DMS153 treated with DMSO at 0.1 percent for 48 hours (cell line): ENCODE measurements around the gene MRPL32.
A peak's percentile ranks its signal among the peaks of the same experiment; 100 is the strongest.
"Not testable (repeated sequence)": the region's sequence is repeated elsewhere in the genome, so short reads cannot be mapped to it uniquely, and the experiment has no call there.

ENCODE experiments used
- DNase-seq: peaks from one replicate; lab custom pipeline; 2025; ENCODE audit not compliant: unreplicated experiment; lab: John Stamatoyannopoulos, UW

Gene MRPL32

DNA sequence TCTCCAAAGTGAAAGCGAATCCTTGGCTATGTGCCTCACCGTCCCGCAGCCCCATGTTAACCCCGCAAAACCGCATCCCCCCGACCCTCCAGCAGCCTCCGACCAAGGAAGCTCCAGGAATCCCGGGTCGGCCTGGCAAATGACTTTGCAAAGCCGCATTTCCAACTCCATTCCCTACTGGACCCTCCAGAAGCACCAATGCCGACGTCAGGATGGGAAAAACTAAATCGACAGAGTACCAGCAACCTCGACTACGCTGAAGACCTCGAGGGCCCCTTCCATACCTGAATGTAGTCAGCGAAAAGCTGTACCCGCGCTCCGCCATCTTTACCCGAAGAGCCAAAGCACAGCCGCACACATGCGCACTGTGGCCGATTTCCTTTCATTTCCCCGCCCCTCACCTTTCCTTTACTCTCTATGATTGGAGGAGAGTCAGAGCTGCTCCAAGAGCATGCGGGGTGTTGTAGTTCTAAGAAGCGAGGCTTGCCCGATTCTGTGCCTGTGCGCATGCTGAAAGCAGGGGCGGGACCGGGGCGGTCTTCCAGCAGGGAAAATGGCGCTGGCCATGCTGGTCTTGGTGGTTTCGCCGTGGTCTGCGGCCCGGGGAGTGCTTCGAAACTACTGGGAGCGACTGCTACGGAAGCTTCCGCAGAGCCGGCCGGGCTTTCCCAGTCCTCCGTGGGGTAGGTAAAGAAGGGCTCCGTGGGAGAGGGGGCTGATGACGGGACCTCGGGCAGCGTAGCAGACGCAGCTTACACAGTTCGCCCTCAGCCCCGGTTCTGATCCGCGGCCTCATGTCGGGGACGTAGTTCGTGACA, at the start of gene MRPL32, which contains the start of gene PSMA2:
TSS of gene MRPL32 (plus strand) at position 543 of the 818 bp plus-strand sequence. CDS start at position 554, 11 bp downstream.
TSS of gene PSMA2 (minus strand) at position 341 of the 818 bp plus-strand sequence. CDS start at position 325, 16 bp downstream.
- peak; percentile 99 for DNase-seq

DNA sequence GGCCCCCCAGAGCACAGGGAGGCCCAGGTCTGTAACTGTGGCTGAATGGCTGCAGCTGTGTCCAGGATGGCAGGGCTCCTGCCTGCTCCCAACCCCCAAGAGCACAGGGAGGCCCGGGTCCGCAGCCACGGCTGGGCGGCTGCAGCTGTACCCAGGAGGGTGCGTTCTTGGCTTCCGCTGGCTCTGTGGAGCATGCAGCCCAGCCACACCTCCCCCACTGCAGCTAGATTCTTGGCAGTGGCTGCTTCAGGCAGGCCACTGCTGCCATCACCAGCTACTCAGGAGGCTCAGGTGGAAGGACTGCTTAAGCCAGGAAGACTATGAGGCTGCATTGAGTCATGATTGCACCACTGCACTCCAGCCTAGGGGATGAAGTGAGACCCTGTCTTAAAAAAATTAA, 48.2 kb upstream of the MRPL32 start:
- no peak for DNase-seq

DNA sequence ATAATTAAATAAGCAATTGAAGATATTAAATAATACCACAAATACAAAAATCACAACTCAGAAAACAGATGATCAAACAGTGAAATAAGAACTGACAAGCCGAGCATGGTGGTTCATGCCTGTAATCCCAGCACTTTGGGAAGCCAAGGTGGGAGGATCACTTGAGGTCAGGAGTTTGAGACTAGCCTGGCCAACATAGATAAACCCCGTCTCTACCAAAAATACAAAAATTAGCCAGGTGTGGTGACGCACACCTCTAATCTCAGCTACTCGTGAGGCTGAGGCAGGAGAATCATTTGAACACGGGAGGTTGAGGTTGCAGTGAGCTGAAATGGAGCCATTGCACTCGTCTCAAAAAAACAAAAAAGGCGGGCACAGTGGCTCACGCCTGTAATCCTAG, 47.0 kb upstream of the MRPL32 start:
- DNase-seq = not testable (repeated sequence)

DNA sequence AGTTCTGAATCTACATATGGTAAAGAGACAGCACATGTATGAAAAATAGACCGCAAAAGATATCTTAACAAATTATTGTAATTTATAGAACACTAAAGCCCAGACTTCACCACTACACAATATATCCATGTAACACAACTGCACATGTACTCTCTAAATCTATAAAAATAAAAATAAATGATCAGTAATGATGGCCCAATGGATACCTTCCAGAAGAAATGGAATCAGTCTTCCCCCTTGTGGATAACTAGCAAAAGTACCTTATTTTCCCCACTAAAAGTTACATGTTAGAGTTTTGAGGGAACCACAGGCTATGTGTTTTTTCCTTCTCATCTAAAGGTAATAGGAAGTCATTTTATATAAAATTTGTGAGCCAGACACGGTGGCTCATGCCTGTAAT, 46.0 kb upstream of the MRPL32 start:
- DNase-seq = no peak

DNA sequence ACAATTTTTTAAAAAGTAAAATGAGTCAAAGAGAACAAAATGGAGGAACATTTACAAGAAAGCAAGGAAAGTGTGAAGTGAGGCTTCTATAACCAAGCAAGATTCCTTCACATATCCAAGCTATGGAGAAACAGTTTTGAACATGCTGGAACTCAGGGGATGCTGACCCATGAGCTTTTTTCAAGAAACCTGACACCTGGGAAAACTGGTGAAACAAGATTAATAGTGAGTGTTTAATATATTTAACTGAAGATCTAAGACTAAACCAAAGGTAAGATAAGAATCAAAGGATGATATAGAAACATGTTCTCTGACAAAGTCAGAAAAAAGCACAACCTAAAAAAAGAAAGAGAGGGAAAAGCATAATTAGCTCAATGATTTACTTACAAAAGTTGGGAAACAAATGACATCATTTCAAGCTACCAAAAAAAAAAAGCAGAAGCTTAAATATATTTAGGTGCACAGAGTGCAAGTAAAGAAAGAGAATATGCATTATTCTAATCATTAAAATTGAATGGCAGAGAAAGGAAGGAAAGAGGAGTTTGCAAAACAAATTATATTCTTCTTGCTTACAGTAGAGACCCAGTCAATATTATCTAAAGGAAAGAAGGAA, 45.2 kb upstream of the MRPL32 start:
- DNase-seq = no peak

DNA sequence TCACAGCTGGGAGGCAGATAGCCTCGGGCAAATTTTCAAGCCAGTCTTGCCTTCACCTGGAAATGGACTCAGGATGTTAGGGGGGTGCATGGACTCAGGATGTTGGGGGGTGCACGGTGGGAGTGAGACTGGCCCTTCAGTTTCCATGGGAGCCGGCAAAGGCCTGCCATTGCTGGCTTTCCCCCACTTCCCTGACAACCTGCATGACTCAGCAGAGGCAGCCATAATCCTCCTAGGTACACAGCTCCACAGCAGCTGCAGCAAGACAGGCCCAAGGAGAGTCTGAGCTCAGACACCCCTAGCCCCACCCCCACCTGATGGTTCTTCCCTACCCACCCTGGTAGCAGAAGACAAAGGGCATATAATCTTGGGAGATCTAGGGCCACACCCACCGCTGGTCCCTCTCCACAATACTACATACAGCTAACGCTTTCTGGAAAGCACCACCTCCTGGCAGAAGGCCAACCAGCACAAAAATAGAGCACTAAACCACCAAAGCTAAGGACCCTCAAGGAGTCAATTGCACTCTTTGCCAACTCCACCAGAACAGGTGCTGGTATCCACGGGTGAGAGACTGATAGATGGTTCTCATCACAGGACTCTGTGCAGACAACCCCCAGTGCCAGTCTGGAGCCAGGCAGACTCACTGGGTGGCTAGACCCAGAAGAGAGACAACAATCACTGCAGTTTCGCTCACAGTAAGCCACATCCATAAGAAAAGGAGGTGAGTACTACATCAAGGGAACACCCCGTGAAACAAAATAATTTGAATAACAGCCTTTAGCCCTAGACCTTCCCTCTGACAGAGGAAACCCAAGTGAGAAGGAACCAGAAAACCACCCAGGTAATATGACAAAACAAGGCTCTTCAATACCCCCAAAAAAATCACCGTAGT, 38.6 kb upstream of the MRPL32 start:
- no peak for DNase-seq

DNA sequence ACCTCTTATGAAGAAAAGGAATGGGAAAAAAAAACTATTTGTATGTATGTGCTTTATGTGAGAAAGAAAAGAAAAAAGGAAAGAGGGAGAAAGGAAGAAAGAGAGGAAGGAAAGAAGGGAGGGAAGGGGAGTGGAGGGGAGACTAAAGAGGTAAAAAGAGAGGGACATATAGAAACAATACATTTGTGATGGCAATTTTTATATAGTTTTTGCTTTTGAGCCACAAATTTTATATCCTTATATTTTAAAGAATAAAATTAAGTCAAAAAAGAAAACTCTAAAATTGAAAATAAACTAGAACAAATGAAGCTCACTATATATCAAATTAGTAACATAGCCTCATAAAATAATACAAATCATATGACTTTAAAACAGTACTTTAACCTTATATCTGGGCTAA, 31.3 kb upstream of the MRPL32 start:
- no peak for DNase-seq

DNA sequence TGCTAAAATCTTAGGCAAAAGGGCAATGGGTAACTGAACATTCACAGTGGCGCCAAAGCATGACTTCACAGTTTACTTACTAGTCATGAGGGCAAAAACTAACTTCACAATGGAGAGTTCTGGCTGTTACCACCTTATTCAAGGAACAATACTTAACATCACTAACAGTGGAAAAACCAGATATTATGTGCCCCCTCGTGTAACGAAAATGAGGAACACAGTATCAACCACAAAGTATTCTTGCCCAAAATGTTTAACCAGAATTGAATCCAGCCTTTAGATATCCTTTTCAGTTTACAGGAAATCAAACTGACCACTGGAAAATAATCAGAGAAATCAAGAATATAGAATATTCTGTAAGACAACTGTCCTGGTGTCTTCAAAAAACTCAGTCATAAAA, 29.8 kb upstream of the MRPL32 start:
- DNase-seq = no peak

DNA sequence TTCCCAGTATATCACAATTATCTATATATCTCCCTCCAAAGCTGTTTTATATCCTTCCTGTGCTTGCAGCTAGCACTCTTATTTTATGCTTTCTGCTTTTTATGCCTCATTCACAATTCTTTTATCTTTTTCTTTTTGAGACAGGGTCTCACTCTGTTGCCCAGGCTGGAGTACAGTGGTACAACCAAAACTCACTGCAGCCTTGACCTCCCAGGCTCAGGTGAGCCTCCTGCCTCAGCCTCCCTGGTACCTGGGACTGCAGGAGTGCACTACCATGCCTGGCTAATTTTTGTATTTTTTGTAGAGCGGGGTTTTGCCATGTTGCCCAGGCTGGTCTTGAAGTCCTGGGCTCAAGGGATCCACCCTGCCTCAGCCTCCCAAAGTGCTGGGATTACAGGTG, 26.0 kb upstream of the MRPL32 start:
- DNase-seq = no peak

DNA sequence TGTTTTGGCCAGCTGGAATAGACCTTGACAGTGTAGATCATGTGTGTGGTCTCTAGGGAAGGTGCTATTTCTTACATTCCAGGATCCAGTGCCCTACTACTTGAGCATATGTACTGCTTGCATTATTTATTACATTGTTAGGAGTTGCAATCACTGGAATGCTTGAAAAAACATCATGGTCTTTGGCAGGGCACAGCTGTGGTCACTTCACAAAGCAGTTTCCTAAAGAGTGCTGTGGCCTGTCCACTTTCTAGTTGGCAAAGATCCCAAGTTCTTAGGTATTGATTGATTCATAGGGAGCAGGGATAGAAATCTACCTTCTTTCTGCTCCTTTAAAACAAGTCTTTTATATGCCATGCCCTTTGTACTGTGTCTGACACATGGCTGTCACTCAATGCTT, 24.9 kb upstream of the MRPL32 start:
- no peak for DNase-seq

DNA sequence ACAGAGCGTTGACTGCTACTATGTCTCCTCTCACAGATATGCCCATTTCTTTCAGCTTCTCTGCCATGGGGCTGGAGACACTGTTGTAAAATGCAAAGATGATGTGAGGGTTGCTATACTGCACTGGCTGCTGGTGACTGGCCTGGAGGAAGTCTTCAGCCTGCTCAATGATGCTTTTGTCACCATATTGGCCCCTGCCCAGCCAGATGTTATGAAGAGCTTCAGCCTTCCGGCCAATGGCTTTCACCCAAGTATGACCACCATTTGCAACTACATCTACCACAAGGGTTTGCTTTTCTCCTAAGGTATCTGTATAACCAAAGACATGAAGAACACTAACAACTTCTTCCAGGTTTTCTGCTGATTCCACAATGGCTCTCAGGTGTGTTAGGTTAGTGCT, 21.9 kb upstream of the MRPL32 start:
- no peak for DNase-seq

DNA sequence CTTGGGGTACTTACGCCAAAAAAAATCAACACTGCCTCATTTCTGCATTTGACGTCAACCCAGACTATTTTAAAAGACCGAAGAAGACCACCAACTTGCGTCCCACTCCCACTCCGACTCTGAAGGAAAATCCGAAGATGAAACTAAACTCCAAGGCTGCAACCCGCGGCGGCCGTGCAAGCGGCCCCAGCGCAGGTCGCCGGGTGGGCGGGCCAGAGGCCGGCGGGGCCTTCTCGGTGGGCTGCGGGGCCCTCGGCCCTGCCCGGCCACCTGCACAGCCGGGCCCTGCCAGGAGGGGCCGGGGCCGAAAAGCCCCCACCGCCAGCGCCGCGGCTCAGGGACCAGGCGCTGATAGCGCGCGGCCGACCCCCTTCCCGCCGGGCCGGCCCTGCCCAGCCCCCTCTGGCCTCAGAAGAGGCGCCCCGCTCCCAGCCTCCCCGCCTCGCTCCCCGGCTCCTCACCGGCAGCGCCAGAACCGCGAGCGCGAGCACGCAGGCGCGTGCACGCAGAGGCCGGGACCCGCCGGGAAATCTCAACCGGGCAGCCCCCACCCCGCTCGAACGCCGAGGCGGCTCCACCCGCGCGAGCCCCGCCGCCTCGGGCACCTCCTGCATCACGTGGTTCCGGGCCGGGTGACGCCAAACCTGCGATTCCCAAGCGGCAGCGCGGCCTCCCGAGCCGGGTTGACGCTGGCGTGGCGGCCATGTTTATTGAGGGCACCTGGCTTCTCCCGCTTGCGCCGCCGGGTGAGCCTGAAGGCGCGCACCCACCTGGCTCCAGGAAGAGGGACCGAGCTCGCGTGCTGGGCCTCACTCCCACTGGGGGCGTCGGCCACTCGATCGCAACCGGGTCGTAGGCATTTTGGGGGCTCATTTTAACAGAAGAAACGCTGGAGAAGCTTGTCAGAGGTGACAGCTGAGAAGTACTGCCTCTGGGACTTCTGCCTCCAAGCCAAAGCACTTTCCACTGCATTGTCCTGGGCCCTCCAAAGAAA, 20.4 kb upstream of the MRPL32 start, which contains the start of gene C7orf25:
TSS of gene C7orf25 (minus strand) at position 617 of the 994 bp plus-strand sequence. CDS start 1,170 bp downstream, outside the sequence.
- DNase-seq = peak; percentile 98

DNA sequence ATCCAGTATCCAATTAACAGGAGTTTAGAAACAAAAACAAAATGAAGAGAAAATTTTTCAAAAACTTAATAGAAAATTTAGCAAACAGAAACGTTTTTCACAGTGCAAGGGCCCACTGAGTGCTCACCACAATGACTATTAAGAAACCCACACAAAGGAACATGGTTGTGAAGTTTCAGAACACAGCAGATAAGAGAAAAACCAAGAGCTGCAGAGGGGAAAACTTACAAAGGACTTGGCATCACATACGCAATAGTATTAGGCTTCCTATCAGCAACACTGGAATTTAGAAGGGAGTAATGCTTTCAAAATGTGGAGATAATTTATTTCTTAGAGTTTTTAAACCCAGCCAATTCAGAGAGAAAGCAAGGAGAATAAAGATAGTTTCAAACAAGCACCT, 18.6 kb upstream of the MRPL32 start:
- no peak for DNase-seq

DNA sequence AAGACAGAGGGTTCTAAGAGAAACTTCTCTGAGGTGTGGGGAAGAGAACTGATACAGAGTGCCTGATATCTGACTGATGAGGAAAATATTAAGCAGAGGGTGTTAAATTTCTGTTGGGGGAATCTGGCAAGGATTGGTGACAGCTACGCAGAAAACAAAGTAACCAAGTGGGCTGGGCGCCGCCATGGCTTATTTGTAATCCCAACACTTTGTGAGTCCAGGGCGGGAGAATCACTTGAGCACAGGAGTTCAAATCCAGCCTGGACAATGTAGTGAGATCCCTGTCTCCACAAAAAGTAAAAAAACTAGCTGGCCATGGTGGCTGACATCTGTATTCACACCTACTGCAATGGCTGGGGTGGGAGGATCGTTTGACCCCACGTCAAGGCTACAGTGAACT, 18.2 kb upstream of the MRPL32 start:
- DNase-seq = no peak

DNA sequence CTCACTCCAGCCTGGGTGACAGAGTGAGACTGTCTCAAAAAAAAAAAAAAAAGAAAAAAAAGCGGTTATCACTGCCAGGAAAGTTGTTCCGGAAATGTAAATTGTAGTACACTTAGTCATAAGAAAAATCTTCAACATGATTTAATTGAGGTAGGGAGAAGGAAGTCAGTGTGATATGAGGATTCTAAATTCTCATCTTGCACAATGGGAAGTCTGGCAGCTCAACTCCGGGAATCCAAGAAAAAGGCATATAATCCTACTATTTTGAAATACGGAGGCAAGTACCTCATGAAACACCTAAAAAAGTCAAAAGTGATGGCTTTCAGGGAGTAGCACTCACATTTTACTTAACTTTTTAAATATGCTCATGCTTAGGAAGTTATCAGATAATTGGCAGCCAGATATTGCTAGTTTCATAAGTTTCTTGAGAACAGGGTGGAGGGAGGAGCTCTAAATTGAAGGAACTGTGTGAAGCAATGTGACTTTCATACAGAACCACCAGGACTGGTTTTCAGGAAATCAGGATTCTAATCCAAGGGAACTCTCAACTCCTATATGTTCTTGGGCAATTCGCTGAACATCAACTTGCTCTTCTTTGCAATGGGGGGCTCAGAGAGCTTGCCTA, 17.6 kb upstream of the MRPL32 start:
- no peak for DNase-seq

DNA sequence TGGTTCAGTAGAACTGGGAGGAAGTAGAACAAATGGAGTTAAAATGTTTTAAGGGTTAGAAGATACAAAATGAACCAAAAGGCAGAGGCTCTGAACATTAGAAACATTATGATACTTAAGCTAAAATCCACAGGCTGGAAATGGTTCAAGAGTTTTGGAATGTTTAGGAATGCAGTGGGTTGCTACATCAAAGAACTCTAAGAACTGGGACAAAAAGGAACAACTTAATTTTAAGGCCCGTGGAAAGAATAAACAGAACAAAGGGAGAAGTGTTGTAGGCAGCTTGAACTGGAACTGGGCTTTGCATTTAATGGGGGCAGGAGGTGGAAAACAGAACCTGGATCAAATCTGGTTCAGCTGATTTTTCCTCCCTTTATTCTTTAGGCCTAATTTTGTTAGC, 16.8 kb upstream of the MRPL32 start:
- DNase-seq = no peak

DNA sequence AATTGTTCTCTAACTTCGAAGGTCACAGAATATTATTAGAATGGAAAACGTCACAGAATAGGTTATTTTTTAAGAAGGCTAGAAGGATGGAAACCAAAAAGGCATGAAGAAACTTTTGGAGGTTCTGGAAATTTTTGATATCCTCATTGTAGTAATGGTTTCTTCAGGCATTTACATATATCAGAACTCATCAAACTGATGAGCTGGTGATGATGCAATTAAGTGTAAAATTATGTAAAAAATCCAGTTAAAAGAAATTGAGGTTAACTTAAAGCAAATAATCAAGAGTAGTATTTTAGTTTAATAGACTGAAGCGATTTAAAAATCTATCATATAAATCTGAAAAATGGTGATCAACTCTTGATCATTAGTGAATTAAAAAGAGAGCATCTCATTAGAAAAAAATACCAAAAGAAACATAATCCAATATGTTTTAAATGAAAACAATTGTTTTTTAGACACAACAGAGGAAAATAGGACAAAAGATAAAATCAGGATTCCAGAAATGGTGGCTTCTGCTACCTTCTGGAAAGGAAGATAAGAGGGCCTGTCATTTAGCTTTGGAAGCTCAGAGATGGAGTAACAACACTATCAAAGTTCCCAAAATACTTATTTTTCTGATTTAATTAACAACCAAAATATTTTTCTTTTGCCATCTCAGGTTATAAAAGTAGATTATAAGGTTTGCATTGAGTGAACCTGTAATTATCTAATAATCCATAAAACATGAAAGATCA, 10.0 kb upstream of the MRPL32 start:
- no peak for DNase-seq

DNA sequence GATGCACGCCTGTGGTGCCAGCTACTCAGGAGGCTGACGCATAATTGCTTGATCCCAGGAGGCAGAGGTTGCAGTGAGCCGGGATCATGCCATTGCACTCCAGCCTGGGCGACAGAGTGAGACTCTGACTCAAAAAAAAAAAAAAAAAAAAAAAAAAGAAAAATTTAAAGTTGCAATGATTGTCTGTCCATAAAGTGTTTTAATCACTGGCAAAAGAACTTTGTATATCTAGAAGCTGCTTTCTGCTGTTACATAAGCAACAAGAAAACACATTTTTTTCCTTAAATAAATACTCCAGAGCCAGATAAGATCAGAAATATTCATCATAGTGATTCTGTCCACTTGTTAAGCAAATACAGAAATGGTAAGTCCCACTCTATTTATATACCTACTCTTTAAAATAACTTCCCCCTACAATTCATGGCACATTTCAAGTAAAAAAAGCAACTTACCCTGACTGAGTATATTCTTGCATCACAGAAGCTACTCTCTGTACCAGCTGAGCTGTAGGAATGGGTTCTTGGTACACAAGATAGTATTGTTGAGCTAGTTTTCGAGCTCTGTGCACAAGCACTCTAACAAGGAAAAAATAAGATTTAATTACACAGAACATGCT, 7.8 kb upstream of the MRPL32 start:
- no peak for DNase-seq

DNA sequence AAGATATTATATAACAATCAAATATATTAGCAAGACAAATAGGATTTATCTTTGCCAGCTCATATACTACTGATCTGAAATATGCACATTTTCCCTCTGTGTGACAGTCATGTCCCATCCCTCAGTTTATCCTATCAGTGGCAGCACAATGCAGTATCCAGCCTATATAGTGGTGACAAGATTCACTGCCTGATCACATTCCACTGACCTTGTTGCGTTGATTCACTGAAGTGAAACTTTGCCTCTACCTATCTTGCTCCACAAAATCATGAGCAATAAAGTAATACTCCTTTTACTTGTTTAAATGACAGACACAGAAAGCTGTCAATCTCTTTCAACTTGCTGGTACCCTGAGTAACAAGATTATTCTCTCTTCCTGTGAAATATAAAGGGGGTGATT, 6.5 kb upstream of the MRPL32 start:
- DNase-seq = no peak
